KMS-11 (cell line): ENCODE data around the gene UGGT1.

Source experiments
- H2AFZ ChIP-seq: fragments of 200-600 bp; sonication (generic); 2 replicates; pipeline ENCODE4 v1.6.1; 2016; ENCODE audit warnings: antibody characterized with exemption, mixed run types, low read depth
- H3K27ac ChIP-seq: fragments of 200-600 bp; sonication (generic); 2 replicates; pipeline ENCODE4 v1.6.1; 2016; ENCODE audit warnings: mild to moderate bottlenecking, mixed run types
- H3K27me3 ChIP-seq: fragments of 200-600 bp; sonication (generic); 2 replicates; pipeline ENCODE4 v1.6.1; 2017; ENCODE audit warnings: mild to moderate bottlenecking, low read depth, mixed run types, moderate library complexity; ENCODE audit not compliant: insufficient read depth
- H3K36me3 ChIP-seq: fragments of 200-600 bp; sonication (generic); 2 replicates; pipeline ENCODE4 v1.6.1; 2017; ENCODE audit warnings: mild to moderate bottlenecking, mixed run types; ENCODE audit not compliant: insufficient read depth
- H3K4me1 ChIP-seq: fragments of 200-600 bp; sonication (generic); 2 replicates; pipeline ENCODE4 v1.6.1; 2016; ENCODE audit warnings: mild to moderate bottlenecking, low read depth, mixed run types; ENCODE audit not compliant: poor library complexity, severe bottlenecking
- H3K4me2 ChIP-seq: fragments of 200-600 bp; sonication (generic); 2 replicates; pipeline ENCODE4 v1.7.0; 2016; ENCODE audit warnings: mild to moderate bottlenecking, mixed run types
- H3K4me3 ChIP-seq: fragments of 200-600 bp; sonication (generic); IDR thresholded peaks from 2 replicates; pipeline ENCODE4 v1.6.1; 2017; ENCODE audit warnings: low read depth, low read length, mixed read lengths; ENCODE audit not compliant: insufficient read depth
- H3K79me2 ChIP-seq: fragments of 200-600 bp; sonication (generic); 2 replicates; pipeline ENCODE4 v1.6.1; 2016; ENCODE audit warnings: low read depth, mixed run types; ENCODE audit not compliant: insufficient read depth
- H3K9ac ChIP-seq: fragments of 200-600 bp; sonication (generic); 2 replicates; pipeline ENCODE4 v1.6.1; 2016; ENCODE audit warnings: mild to moderate bottlenecking, mixed run types
- H4K20me1 ChIP-seq: fragments of 200-600 bp; sonication (generic); 2 replicates; pipeline ENCODE4 v1.6.1; 2016; ENCODE audit warnings: mild to moderate bottlenecking, mixed run types; ENCODE audit not compliant: insufficient read depth
- TF ChIP-seq, protein P1 (sequence below): fragments of 200-600 bp; sonication (generic); conservative IDR thresholded peaks from 2 replicates; pipeline ENCODE4 v1.6.1; 2017; ENCODE audit warnings: low read depth, mild to moderate bottlenecking, antibody characterized with exemption, low read length, moderate library complexity, mixed read lengths

Gene UGGT1

DNA sequence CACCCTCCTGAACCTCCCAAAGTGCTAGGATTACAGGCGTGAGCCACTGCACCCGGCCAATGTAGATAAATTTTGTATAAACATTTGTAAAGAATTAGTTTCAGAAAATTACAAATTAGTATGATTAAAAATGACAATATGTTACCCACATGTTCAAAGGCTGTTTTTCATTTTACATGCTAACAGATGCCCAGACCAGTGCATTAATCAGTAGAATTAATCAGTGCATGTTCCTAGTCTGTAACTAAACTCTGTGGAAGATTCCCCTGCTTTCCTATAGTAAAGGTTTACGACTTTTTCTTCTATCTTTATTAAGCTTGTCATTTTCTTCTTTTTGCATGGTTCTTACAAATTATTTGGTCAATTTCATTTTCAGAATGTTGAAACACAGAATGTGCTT, 65.8 kb downstream of the UGGT1 start:
- Histone ChIP-seq H3K4me2 (no peak overlapping the region), H4K20me1 (no peaks in the 10 kb centered on the region), H3K4me1 (no peaks in the 10 kb centered on the region), H2AFZ (no peak overlapping the region), H3K36me3 (no peaks in the 10 kb centered on the region; the same call in 1 of the 2 replicates), H3K27me3 (no peaks in the 10 kb centered on the region), H3K4me3 (no peak overlapping the region), H3K79me2 (no peaks in the 10 kb centered on the region), H3K9ac (no peak overlapping the region), H3K27ac (no peak overlapping the region)
- TF ChIP-seq, protein P1, sequence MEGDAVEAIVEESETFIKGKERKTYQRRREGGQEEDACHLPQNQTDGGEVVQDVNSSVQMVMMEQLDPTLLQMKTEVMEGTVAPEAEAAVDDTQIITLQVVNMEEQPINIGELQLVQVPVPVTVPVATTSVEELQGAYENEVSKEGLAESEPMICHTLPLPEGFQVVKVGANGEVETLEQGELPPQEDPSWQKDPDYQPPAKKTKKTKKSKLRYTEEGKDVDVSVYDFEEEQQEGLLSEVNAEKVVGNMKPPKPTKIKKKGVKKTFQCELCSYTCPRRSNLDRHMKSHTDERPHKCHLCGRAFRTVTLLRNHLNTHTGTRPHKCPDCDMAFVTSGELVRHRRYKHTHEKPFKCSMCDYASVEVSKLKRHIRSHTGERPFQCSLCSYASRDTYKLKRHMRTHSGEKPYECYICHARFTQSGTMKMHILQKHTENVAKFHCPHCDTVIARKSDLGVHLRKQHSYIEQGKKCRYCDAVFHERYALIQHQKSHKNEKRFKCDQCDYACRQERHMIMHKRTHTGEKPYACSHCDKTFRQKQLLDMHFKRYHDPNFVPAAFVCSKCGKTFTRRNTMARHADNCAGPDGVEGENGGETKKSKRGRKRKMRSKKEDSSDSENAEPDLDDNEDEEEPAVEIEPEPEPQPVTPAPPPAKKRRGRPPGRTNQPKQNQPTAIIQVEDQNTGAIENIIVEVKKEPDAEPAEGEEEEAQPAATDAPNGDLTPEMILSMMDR = no peak

DNA sequence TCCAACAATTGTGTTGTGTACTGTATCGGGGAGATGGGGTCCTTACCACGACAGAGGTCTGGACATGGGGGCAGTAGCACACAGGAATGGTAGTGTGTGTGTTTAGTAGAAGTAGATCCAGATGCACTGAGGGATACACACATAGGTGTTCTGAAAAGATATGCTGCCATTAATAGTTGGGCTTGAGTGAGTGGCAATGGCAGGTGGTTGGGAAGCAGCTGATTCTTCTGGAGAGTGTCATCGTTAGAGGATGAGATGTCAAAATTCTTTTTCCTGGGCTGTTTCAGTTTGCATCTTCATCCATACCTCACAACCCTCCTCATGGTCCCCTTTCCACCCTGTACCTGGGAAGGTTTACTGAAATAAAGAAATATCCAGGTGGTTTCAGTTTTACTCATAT, 66.6 kb downstream of the UGGT1 start:
- TF ChIP-seq, protein P1 = no peak
- H3K4me2 ChIP-seq = no peak overlapping the region

DNA sequence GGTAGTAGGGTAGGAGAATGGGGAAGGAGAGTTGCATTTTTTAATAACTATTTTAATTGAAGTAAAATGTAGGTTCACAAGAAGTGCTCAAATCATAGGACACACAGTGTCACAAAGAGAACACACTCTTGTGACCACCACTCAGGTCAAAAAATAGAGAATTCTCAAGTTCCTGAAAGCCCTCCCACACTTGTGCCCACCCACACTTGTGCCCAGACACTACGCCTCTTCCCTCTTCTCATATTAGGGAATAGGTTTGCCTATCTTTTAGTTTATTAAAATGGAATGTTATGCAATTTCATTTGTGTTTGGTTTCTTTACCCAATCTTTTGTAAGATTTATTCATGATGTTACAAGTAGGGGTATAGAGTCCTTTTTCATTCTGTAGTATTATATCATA, 67.2 kb downstream of the UGGT1 start:
- Histone ChIP-seq H3K4me1 (no peaks in the 10 kb centered on the region), H3K79me2 (no peaks in the 10 kb centered on the region), H3K27me3 (no peaks in the 10 kb centered on the region), H3K36me3 (no peaks in the 10 kb centered on the region; the same call in 1 of the 2 replicates), H4K20me1 (no peaks in the 10 kb centered on the region), H3K4me2 (no peak overlapping the region), H3K27ac (no peak overlapping the region), H3K9ac (no peak overlapping the region), H3K4me3 (no peak overlapping the region), H2AFZ (no peak overlapping the region)
- TF ChIP-seq, protein P1 = no peak

More for the DNA sequence above, 66.6 kb downstream of the UGGT1 start:
- no peak overlapping the region for H3K4me3 ChIP-seq
- no peaks in the 10 kb centered on the region for H3K79me2 ChIP-seq
- H3K27me3 ChIP-seq = no peaks in the 10 kb centered on the region
- H3K4me1 ChIP-seq = no peaks in the 10 kb centered on the region
- H3K27ac ChIP-seq = no peak overlapping the region
- H2AFZ ChIP-seq = no peak overlapping the region
- H3K36me3 ChIP-seq = no peaks in the 10 kb centered on the region; the same call in 1 of the 2 replicates
- H3K9ac ChIP-seq = no peak overlapping the region
- H4K20me1 ChIP-seq = no peaks in the 10 kb centered on the region

DNA sequence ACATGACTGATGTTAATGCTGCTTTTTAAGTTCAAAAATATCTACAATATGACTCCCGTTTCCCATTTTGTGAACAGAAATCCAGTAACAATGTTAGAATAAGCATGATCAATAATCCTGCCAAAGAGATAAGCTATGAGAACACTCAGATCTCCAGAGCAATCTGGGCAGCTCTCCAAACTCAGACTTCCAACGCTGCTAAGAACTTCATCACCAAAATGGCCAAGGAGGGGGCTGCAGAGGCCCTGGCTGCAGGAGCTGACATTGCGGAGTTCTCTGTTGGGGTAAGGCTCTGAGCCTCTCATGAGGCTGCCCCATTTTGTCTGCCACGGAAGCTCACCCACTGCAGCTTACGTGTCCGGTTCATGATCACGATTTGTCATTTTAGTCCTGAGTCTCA, 68.4 kb downstream of the UGGT1 start:
- Histone ChIP-seq H2AFZ (no peak overlapping the region), H3K27me3 (no peaks in the 10 kb centered on the region), H3K27ac (no peak overlapping the region), H3K4me3 (no peak overlapping the region), H3K79me2 (no peaks in the 10 kb centered on the region), H3K4me1 (no peaks in the 10 kb centered on the region), H3K9ac (no peak overlapping the region), H3K4me2 (no peak overlapping the region), H4K20me1 (no peaks in the 10 kb centered on the region), H3K36me3 (no peaks in the 10 kb centered on the region; the same call in 1 of the 2 replicates)
- TF ChIP-seq, protein P1 = no peak
